Left lung (tissue), 10 donors: ENCODE results near the gene FSTL5. TPM values are rescaled to one million over a fixed set of nuclear protein-coding genes. Genes with fewer than 3 reads are reported as not detected.

Source experiments
- ATAC-seq: fragments of 200-7000 bp; cut with Tn5 transposase; one replicate; pipeline ENCODE4 v1.9.1; 2020; ENCODE audit warnings: moderate library complexity
- DNase-seq, 4 donors: peaks; one replicate each; pipeline ENCODE4 v3.0.0-alpha.2; 2013 to 2020
- H3K27ac ChIP-seq, 2 donors: fragments of 200-600 bp; sonication (generic) in 1 of 2; one replicate each; pipeline versions ENCODE4 v1.5.0 to v1.8.0; 2020 to 2021
- H3K27me3 ChIP-seq, 2 donors: fragments of 200-600 bp; sonication (generic) in 1 of 2; one replicate each; pipeline versions ENCODE4 v1.5.0 to v1.8.0; 2020 to 2021
- H3K36me3 ChIP-seq, 2 donors: fragments of 200-600 bp; sonication (generic) in 1 of 2; one replicate each; pipeline versions ENCODE4 v1.5.0 to v1.8.0; 2020 to 2021
- H3K4me1 ChIP-seq, 2 donors: fragments of 200-600 bp; one replicate each; pipeline ENCODE4 v1.8.0; 2021
- H3K4me3 ChIP-seq, 2 donors: fragments of 200-600 bp; sonication (generic) in 1 of 2; one replicate each; pipeline versions ENCODE4 v1.5.0 to v1.8.0; 2020 to 2021; ENCODE audit warnings: mild to moderate bottlenecking in 1 of 2
- H3K9me3 ChIP-seq, 2 donors: fragments of 200-600 bp; sonication (generic) in 1 of 2; one replicate each; pipeline versions ENCODE4 v1.5.0 to v1.8.0; 2020 to 2021
- CTCF ChIP-seq, 2 donors: fragments of 200-600 bp; sonication (generic) in 1 of 2; IDR thresholded peaks; one replicate each; pipeline versions ENCODE4 v1.5.0 to v1.8.0; 2021; ENCODE audit warnings: antibody characterized with exemption in 2 of 2
- intact Hi-C, 2 donors: fragments of 100-400 bp; cut with DNase I; formaldehyde crosslinking; loops; one replicate each; pipeline versions ENCODE4 v1.11.2 to v1.14.2; 2022
- polyA plus RNA-seq, 6 donors: library from polyadenylated mRNA; unstranded; fragments of 120-200 nt; gene quantifications; one replicate each; pipeline ENCODE4 v1.2.1, GENCODE V29; 2013; ENCODE audit not compliant: insufficient read length in 6 of 6
- total RNA-seq, 2 donors: library from RNA; stranded (reverse); fragmentation: NEBNext Ultra II Directional; extraction: Animal tissue kit (Norgen Biotek cat#: 25700); gene quantifications; one replicate each; pipeline ENCODE4 v1.2.1, GENCODE V29; 2021
- donor health status: DM: no; HTN: yes; CAD: no.
- donor health status: DM: no; HTN: no; CAD: no.

Gene FSTL5
- total and polyA plus RNA-seq, 8 donors, result 0.14 to 0.60 (median 0.31) TPM; not detected in 2

DNA sequence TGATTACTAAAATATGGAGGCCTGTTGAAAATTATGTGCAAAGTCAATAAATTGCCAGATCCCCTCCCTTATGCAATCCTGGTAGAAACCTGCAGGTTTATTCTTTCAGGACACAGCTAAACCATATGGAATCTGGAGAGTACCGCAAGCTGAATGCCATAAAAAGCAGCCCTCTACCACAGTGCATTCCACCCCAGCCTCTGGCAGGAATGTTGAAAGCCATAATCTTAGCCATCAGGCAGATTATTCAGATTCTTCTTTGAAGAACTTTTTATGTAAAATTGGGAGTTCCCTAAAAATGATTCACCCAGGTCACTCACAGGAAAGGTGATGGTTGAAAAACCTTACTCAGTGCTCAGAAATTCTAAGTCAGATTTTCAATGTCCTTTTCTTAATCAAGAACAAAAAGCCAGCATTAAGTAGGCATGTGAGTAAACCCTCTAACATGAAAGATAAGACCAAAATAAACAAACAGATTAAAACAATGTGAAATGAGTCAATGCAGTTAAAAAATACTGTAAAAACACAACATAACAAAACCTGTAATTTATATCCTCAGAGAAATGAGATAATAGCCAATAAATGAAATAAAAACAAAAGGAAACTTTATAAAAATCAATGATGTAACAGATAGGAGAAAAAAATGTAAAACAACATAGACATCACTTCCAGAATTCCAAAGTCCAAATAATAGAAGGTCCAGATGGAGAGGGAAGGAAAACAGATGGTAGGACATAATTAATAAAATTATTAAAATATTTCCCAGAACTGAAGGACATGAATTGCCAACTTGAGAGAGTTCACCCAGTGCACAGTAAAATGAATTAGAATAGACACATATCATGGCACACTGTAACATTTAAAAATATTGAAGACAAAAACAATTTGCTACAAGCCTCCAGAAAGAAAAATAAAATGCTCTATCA, 226.9 kb downstream of the FSTL5 start:
- Histone ChIP-seq H3K27me3 (no peaks in the 10 kb centered on the region), H3K9me3 (no peaks in the 10 kb centered on the region), H3K27ac (no peak overlapping the region), H3K4me1 (no peaks in the 10 kb centered on the region), H3K4me3 (no peak overlapping the region), H3K36me3 (no peaks in the 10 kb centered on the region)
- ATAC-seq (no peak), DNase-seq (no peak)
- intact Hi-C loops, result no loop called here
- TF ChIP-seq CTCF (IDR thresholded peaks at IDR 0.05), result no peak

DNA sequence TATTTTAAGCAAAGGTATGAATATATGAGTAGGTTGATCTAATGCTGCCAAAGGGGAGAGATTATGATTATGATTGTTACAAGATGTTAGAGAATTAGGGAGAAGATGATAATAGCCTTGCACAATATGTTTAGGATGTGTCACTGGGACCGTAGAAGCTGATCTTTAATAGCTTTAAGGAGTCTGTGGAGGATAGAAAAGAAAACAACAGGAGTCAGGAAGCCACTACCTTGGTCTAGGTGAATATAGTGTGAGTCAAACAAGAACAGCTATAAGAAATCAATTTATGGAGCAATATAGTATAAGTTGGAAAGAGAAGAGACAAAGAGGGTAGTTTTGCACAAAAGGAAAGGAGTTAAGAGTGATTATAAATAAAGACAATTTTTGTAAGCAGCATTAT, 232.7 kb downstream of the FSTL5 start:
- no peaks in the 10 kb centered on the region for H3K4me1 ChIP-seq
- ATAC-seq, result no peak
- H3K36me3 ChIP-seq, result no peaks in the 10 kb centered on the region
- no peak overlapping the region for H3K4me3 ChIP-seq
- intact Hi-C loops, result no loop called here
- DNase-seq, result no peak
- no peaks in the 10 kb centered on the region for H3K9me3 ChIP-seq
- no peak for TF ChIP-seq CTCF (IDR thresholded peaks at IDR 0.05)
- no peaks in the 10 kb centered on the region for H3K27me3 ChIP-seq
- no peak overlapping the region for H3K27ac ChIP-seq

GRCh38 chr4:161929956-161930355, 233.8 kb downstream of the FSTL5 start:
- no peak for TF ChIP-seq CTCF (IDR thresholded peaks at IDR 0.05)
- H3K9me3 ChIP-seq, result no peaks in the 10 kb centered on the region
- intact Hi-C loops, result no loop called here
- H3K4me3 ChIP-seq, result no peak overlapping the region
- DNase-seq (no peak), ATAC-seq (no peak)
- no peaks in the 10 kb centered on the region for H3K36me3 ChIP-seq
- H3K27me3 ChIP-seq, result no peaks in the 10 kb centered on the region
- H3K4me1 ChIP-seq, result no peaks in the 10 kb centered on the region
- H3K27ac ChIP-seq, result no peak overlapping the region

DNA sequence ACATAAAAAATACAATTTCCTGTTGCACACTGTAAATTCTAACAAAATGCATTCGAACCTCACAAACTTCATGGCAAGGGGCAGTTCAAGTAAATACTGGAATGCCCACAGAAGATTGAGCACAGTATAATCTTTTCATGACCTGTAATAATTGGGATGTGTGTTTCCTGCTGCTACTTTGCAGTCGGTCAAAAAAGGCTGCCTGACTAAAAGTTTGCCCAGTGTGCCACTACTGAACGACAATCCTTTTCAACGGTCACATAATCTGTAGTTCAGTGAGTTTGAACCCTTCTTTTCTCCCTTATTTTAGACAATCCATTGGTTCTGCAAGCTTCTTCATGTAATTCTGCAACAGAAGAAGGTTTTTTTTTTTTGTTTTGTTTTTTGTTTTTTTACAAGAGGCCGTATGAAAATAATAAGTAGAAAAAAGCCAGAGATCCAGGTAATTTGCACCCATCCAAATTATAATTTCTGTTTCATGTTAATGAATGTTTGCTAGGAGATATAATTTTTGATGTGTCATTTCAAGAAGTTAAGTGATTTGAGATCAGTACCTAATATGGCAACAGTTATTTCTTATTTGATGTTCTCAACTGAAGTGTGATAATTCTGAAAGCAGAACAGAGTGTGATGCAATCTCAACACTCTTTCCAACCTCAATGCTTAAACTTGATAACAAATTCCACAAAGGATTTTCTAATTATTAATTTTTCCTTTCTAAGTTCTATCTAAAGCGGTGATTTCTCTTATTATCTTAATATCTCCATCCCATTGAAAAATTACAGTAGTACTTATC, 237.6 kb downstream of the FSTL5 start:
- no peaks in the 10 kb centered on the region for H3K4me1 ChIP-seq
- ATAC-seq (peak; percentile 44), DNase-seq (no peak)
- no peaks in the 10 kb centered on the region for H3K36me3 ChIP-seq
- no peaks in the 10 kb centered on the region for H3K27me3 ChIP-seq
- H3K27ac ChIP-seq, result no peak overlapping the region
- no peaks in the 10 kb centered on the region for H3K9me3 ChIP-seq
- TF ChIP-seq CTCF (IDR thresholded peaks at IDR 0.05), result no peak
- no peak overlapping the region for H3K4me3 ChIP-seq
- intact Hi-C loops, result no loop called here
